NCI-H2171 (cell line): ENCODE results near the gene NFATC3.

Experiments
- DNase-seq: peaks from one replicate; lab custom pipeline; 2025; lab: John Stamatoyannopoulos, UW

Gene NFATC3

GRCh38 chr16:68230956-68231355 lies 145.8 kb downstream of the NFATC3 start:
- DNase-seq = no peak

- DNase-seq = no peak
Measured at GRCh38 chr16:68231384-68232136, 146.4 kb downstream of the NFATC3 start.

GRCh38 chr16:68232335-68232734 lies 147.2 kb downstream of the NFATC3 start:
- no peak for DNase-seq

GRCh38 chr16:68233085-68233834 lies 148.1 kb downstream of the NFATC3 start:
- DNase-seq = no peak

- no peak for DNase-seq
Measured at GRCh38 chr16:68233835-68234187, 148.6 kb downstream of the NFATC3 start.

- peak; percentile 12 for DNase-seq
Measured at GRCh38 chr16:68234188-68235107, 149.3 kb downstream of the NFATC3 start.

GRCh38 chr16:68235108-68235886 lies 150.1 kb downstream of the NFATC3 start:
- DNase-seq = no peak

GRCh38 chr16:68235887-68236136 lies 150.6 kb downstream of the NFATC3 start, which contains the start of gene ESRP2:
Gene ESRP2 (minus strand): TSS chr16:68236127. CDS start chr16:68236045, 82 bp downstream.
- no peak for DNase-seq

- DNase-seq = peak; percentile 73
Measured at GRCh38 chr16:68236137-68236825, 151.1 kb downstream of the NFATC3 start.

- DNase-seq = no peak
Measured at GRCh38 chr16:68236826-68237242, 151.7 kb downstream of the NFATC3 start.

- peak; percentile 95 for DNase-seq
Measured at GRCh38 chr16:68237243-68238028, 152.3 kb downstream of the NFATC3 start.

- no peak for DNase-seq
Measured at GRCh38 chr16:68238029-68238345, 152.8 kb downstream of the NFATC3 start.

- DNase-seq = no peak
Measured at GRCh38 chr16:68242085-68242484, 156.9 kb downstream of the NFATC3 start.

- DNase-seq = no peak
Measured at GRCh38 chr16:68242926-68243858, 158.0 kb downstream of the NFATC3 start.

- DNase-seq = no peak
Measured at GRCh38 chr16:68244481-68244902, 159.3 kb downstream of the NFATC3 start.

- DNase-seq = peak; percentile 89
Measured at GRCh38 chr16:68244903-68245853, 160.0 kb downstream of the NFATC3 start, which contains the start of gene PLA2G15. Gene PLA2G15 (plus strand): TSS chr16:68245373. CDS start chr16:68245427, 54 bp downstream.

- no peak for DNase-seq
Measured at GRCh38 chr16:68246121-68246520, 161.0 kb downstream of the NFATC3 start.

GRCh38 chr16:68246666-68247065 lies 161.5 kb downstream of the NFATC3 start:
- no peak for DNase-seq
